ENCODE data around the gene NRXN2.
A peak's percentile ranks its signal among the peaks of the same experiment; 100 is the strongest.

NRXN2 gene

DNA sequence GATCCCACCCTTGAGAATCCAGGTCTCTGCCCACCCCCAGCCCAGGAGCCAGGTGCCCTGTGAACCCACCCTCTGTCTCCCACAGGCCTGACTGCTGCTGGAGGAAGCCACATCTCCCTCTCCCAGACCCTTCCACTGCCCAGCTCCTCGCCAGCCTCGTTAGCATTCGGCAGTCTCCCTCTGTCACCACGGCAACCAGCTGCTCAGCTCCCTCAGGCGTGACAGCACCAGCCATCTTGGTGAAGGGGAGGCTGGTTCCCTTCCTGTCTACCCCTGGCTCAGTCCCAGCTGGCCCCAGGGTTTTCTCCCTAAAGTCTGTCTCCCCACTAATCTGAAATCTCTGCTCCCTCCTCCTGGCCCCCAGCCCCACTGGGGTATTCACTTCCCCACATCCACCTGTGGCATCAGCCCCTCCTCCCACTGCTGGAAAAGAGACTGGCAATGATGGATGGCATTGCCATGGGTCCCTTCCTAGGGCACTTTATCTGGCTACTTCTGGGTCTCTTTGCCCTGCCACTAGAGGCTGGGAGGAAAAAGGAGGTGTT, 28.1 kb downstream of the NRXN2 start:
- DNase-seq: peak; percentile 3

DNA sequence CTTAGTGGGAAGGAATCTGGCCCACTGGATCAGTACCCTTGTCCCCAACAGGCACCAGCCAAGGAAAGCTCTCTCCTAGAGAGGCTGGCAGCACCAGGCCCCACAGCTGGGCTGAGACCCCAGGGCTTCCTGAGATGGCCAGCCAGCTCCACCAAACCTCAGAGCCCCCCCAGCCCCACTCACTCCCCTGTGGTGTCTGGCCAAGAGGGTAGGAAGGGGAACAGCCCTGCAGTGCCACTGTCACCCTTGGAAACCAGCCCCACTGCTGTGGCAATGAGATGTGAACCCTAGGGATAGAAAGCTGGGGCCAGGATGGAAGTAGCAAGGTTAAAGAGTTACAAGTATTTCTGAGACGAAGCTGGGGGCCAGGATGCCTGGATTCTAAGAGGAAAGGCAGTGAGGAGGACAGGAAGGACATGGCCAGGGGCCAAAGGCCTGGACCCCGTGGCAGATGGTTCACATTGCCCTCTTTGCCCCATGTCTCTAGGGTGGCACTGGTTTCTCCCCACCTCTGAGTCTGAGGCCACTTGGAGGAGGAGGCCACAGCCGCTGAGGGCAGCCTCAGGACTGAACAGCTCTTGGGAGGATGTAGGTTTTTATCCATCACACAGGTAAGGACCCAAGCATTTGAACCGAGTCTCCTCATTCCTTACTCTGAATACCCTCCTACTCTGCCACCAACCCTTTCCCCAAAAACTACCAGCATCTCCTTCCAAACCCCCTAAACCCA, 28.8 kb downstream of the NRXN2 start:
- no peak for DNase-seq

DNA sequence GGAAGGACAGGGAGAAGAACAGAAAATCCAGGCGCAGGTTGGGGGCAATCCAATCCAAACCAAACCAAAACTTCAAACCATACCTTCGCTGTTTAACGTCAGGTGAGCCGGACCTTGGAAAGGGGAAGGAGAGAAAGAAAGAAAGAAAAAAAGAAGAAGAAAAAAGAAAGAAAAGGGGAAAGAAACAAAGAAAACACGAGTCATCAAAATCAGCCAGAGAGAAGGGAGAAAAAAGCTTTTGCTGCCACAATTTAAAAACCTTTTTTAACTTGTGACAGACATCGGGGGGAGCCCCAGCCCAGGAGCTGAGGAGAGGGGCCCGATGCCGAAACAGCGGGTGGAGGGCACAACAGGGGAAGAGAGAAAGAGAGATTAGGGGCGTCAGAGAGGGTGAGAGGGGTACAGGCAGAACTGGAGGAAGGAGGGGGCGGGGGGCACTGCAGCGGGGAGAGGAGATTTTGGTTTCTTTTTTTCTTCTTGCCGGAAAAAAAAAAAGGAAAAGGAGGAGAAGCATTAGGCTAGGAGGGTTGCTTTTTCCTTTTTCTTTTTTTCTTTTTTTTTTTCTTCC, 30.1 kb downstream of the NRXN2 start:
- DNase-seq: no peak

DNA sequence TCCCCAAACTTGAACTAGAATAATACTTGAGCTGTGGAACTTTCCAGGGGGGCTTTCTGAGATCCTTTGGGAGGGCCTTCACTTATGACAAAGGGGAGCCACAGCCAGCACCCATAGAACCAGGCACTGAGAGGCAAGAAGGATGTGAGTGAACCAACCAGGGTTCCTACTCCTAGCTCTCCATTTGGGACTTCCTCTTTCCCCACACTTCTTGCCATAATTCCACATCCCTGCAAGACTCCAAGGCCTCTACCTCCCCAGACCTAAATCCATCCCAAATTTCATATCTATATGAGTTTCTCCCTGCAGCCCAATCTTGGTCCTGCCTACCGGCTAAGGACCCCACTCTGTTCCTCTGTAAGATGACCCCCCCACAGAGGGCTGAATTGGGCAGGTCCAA, 31.5 kb downstream of the NRXN2 start:
- DNase-seq: no peak

DNA sequence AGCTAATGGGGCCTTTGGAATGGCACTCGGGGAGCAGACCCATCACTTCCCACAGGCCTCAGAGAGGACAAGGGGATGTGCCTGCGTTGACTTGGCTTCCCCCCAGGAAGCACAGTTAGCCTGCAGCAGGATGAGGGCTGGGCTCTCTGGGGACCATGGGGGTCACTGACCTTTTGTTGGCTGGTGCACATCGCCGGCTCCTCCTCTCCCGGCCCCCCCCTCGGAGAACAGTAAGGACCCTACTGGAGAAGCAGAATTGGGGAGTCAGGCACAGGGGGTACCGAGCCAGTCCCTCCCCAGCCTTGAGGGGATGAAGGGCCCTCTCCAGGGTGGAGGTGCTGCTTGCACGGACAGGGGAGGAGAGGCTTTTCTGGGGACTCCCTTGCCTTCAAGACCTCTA, 32.8 kb downstream of the NRXN2 start:
- DNase-seq: no peak

DNA sequence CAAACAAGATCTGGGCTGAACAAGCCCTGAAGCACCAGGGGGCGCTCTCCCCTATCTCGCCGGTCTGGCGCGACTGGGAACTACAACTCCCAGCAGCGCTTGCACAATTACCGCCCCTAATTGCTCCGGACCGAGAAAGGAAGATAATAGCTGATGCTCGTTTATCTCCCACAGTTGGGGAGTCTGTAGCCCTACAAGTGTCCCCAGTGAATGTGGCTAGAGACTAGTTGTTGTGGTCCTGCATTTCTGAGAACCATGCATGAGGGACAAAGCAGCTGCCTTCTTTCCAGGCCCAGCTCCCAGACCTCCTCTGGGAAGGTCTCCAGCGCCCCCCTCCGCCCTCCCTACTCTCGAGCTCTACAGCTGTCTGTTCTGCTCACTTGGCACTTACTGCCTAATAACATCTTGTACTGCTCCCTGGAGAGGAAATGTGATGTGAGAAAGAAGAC, 34.4 kb downstream of the NRXN2 start:
- peak; percentile 58 for DNase-seq

DNA sequence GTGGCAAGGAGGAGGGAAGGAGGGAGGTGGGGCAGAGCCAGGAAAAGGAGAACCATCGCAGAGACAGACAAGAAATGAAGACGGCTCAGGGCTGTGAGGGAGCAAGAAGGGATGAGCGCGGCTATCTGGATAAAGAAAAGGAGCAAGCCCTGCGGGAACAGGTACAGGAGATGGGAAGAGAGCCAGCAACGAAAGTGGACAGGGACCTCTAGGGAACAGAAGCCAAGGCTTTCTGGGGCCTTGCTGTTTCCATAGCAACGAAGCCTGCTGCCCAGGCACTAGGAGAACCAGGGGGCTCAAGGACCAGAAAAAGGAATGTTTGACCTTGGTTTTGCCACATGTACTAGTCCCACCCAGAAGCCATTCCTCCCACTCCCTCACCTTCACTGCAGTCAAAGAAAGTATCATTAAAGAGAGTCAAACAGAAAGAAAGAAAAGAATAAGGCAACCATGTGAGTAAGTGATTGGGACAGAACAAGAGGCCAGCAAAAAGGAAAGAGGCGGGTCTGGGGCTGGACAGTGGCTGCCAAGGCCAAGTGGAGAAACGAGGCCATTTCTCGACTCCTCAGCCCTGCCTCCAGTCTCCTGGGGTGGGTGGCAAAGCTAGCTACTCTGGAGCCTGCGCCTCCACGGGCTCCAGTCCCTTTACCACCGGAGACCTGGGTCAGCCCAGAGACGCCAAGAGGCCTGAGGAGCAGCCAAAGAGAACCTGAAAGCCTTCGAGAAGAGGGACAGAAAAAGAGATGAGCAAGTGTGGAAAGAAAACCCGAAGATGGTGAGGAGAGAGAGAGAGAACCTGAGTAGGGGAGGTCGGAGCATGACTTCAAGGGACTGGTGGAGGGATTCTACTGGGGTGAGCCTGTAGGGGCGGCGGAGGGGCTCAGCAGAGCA, 35.1 kb downstream of the NRXN2 start:
- no peak for DNase-seq

DNA sequence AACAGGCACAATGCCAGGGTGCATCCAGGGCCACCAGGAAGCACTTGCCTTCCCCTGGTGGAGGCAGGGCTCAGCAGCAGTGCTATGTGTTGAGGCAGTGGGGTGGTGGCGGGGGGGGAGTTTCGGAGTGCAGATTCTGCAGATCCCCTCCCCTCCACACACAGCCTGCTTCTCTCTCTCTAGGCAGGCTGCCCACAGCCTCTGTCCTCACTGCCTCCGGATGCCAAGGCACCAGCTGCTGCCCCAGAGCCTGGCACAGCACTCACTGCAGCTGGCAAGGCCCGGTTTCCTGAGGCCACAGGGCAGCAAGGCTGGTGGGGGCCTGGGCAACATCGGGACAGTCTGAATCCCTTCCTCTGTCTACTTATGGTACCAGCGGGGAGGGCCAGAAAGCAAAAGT, 35.8 kb downstream of the NRXN2 start:
- no peak for DNase-seq

DNA sequence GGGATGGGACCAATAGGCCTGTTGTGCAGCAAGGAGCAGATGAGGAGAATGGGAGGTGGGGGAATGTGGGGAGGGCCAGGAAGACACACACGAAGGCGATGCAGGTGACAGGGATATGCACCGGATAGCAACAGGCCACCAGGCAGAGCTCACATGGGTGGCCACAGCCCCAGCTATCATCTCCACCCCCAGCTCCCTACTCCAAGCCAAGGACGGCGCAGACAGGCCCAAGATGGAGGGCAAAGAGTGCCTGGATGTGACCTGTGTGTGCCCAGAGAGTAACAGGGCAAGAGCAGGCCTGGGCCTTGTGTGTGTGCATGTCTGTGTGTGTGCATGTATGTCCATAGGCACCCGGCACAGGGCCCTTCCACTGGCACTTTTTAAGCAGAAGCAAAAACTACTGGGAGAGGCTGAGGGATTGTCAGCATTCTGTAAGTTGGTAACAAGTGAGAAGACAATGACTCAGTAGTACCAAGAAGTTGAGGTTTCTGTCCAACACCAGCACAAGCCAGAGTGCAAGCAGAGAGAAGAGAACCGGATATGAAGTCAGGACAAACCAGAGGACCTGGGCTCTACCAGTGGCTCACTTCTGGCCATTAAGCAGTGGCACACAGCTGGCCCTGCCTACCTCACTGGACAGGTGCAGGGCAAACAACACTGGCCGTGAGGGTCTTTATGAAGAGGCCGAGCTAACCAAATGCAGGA, 36.4 kb downstream of the NRXN2 start:
- no peak for DNase-seq

DNA sequence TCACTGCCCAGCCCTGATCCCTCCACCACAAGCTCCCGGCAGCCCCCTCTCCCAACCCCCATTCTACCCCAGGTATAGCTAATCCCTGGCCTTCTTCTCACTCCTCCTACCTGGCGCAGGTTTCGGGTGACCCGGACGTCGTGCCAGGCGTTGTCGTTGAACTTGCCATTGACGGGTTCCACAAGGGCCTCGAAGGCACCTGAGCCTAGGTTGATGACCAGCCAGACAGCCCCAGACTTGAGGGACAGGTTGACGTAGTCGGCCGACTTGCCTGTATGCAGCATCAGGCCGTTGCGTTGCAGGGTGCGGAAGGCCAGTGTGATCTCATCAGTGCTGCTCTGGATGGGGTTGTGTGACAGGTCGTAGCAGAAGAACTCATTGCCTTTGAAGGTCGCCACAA, 37.5 kb downstream of the NRXN2 start:
- DNase-seq: no peak

DNA sequence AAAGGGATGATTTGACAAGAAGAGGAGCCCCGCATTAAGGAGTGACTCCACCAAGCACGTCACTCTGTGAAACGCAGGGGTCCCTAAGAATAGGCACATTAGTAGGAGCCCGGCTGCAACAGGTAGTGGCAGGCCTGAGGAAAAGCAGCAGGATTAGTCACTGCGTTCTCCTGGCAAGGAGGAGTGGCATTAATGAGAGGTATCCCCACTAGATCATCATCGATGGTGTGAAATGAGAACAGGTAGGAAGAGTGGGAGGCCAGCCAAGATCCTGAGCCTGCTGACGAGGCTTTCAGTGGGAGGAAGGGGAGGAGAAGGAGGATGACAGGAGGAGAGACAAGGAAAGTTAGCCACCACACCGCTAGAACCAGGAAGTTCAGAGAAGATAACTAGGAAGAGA, 38.6 kb downstream of the NRXN2 start:
- no peak for DNase-seq

DNA sequence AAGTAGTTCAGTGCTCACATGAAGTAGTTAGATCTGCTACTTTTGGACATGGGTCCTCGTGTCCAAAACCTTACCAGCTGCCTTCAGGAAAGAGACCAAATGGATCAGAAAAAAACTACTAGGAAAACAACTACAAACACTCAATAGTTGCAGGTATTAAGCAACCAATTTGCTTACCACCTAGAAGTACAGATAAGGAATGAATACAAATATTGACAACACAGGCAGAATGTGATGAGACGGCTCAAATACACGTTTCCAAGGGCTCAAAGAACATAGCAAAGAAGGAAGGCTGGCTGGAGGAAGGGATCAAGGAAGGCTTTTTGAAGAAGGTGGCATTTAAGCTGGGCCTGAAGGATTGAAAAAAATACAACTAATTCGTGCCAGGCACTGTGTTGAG, 41.8 kb downstream of the NRXN2 start:
- no peak for DNase-seq

DNA sequence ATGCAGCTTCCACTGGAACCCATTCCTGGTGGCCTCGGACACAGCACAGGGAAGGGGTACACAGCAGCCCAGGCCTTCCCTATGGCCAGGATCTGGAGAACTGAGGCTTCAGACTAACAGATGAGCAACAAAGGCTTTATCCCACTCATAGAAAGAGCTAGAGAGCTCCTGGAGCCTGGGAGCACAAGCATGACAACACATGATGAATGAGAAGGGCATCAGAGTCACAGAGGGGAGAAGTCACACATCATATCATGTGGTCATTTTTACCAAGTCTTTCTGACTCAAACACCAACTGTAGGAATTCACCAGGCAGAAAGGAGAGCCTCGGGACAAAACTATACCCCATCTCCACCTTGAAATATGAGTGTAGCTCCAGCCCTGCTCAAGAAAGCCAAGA, 43.2 kb downstream of the NRXN2 start:
- DNase-seq: no peak

DNA sequence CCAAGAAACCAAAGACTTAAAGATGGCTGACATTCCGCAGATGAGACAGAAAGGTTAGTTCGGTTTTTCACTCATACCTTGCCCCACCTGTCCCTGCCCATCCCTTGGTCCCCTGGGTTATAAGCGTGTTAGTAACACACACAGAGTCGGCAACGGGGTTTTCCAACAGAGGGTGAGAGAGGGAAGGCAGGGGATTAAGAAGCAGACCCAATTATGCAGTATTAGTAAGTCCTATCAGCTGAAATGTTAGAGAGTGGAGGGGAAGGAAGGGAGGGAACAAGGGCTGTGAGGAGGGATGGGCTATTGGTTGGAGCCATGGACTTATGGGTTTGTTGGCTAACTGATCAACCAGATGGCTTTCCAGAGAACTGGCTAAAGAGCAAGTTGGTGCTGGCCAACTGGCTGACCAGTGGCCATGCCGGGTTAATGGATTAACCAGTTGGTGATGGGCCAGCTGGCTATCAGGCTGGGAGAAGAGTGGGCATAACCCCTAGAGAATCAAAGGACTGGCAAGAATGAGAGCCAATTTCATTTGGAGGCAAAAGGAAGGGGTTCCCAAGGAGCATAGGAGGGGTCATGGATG, 45.5 kb downstream of the NRXN2 start:
- no peak for DNase-seq

DNA sequence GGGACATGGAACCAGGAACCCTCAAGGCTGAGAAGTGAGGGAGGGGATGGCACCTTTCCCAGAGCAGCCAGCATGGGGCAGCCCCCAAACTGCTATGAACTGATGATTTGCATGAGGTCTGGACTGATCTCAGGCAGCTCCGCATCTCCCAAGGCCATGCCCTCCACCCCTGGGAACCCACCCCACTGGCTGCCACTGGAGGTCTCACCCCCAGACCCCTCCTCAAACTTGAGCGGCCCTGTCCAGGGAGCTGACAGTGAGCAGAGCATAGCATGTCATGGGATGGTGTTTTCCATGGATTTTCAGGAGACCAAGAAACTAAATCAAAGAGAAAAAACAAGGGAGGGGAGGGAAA, 46.8 kb downstream of the NRXN2 start:
- no peak for DNase-seq

DNA sequence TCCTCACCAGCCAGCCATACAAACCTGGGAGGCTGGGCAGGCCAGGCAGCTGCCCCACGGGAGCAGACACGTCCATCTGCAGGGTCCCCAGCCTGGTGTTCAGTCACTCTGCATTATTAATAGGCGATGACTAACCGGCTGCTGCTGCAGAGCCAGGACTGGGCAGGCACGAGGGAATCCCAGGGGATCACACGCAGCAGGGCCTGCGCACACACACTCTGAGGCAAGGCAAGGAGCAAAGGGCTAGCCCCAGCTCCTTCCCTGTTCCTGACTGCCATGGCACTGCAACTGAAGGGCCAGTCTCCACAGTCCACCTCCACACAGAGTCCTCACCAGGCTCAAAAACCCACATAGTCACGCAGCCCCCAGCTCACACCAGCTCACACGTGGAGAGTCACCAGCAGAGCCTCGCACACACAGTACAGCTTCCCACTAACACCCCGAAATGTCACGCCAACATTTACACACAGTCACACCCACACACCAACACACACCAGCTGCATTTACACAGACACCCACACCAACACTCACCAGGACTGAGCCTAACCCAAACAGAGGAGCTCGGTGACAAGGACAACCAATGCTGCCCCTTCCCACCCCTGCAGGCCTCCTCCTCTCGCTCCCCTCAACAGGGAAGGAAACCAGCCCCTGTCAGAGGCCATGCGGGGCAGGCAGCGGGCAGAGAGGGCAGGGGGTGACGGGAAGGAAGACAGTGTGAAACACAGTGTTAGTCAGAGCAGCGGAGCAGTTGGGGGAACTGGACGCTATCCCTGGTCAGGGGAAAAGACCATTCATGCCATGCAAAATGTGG, 47.3 kb downstream of the NRXN2 start:
- no peak for DNase-seq

DNA sequence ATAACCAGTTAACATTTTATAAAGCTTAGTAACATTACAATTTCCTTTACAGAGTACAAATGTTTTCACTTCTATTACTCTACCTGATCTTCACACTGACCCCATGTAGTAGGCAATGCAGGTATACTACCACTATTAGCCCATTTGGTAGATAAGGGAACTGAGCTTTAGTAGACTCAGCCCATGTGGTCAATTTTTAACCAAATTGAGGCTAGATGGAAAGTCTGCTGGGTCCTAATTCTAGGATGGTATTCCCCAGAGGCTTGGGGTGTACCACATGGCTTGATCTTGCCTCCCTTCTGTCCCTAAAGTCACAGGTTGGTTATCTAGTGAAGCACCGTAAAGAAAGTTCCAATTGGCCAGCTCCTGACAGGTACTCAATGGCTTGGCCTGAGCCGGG, 48.2 kb downstream of the NRXN2 start:
- no peak for DNase-seq

DNA sequence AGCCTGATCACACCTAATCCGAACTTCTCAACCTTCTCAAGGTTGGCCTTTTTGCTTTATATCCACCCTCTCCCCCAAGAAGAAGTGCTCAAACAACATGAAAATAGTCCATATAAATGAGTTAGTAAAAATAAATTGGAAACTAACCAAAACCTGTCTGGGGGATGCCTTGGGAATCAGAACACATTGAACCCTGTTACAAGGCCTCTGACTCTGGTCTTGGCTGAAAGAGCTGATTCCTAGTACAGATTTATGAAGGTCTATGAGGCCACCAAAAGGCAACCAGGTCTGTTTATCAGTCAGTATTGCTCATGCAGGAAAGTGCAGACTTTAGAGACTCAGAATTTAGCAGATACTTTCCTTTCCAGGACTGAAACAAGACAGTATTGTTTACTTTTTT, 49.7 kb downstream of the NRXN2 start:
- DNase-seq: no peak

DNA sequence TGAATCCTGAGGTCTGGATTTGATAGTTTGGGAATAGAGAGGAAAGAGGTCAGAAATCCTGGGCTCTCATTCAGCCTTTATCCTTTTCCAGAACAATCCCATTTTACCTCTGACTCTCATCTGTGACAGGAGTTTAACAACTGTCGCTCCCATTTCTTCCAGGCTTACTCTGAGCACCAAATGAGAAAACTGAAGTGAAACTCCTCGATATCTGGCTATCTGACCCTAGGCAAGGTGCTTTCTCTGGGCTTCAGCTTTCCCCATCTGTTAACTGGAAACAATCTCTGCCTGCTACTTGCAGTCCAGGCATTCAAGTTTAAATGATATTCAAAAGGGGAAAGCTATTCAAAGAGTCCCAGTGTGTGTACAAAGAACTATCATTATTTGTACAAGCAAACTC, 50.1 kb downstream of the NRXN2 start:
- no peak for DNase-seq

DNA sequence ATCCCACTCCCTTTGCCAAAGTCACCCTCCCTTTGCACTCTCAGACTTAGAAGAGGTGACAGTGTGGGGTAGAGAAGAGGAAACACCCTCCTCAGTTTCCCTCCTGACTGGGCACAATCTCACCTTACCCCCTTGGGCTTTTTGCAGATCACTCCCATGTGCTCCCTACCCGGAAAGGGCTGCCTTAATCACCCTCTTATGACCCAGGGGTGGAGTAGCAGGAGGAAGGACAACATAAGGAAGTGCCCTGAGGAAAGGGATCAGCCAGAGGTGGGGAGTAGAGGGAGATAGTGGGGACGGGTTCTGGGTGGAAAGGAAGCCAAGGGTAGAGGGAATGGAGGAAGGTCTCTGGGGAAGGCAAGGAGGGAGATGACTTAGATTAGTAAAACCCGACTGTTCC, 52.0 kb downstream of the NRXN2 start:
- DNase-seq: no peak

DNA sequence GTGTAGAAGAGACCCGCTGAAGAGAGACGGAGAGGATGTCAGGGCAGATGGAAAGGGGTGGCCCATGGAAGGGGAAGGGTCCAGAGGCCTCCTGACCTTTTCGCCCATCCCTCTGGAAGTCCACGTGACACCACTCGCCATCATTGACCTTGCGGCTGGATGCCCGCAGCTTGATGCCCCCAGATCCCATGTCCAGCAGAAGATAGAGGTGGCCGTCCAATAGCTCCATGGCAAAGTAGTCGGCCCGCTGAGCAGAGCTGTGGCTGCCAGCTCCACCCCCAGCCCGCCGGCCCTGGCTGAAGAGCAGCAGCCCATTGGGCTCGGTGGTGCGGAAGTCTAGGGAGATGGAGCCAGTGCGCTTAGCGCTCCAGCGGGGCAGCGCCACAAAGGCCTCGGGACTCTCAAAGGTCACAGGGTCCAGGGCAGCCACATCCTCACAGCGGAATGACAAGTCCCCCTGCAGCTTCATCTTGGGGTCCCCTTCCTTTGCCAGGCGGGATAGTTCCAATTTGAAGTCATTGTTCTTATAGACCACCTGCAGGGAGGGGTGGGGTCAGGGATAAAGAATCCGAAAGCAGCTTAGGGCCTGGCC, 55.7 kb downstream of the NRXN2 start:
- DNase-seq: no peak

DNA sequence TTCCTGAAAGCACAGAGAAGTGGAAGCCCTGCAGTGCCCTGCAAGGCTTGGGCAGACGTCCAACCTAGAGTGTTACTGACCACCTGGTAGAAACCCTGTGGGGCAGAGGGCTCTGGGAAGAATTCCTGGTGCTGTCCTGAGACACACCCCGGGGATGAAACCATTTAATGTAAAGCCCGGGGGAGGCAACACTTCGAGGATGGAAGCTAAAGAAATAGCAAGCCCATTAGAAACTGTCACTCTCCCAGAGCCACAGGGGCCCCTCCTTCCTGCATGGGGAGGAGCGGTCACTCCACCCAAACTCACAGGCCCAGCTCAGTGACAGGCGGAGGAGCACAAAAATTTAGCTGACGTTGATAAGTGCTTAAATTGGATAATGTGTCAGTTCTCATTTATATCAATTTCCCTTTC, 57.6 kb downstream of the NRXN2 start:
- DNase-seq: no peak
